ENCODE results near the gene APEX1. TPM values are rescaled to one million over a fixed set of nuclear protein-coding genes. Genes with fewer than 3 reads are reported as not detected.

Gene APEX1
- total RNA-seq, 1 experiment from 2014 or later = 176 TPM

GRCh38 chr14:20493634-20494033, 38.6 kb downstream of the APEX1 start:
- ChIA-PET CTCF (no interaction called here), POLR2A (no interaction called here)
- Histone ChIP-seq H3K27me3 (replicated peaks; ENCODE audit: control insufficient read depth, insufficient read depth, low read length) (no peaks in the 10 kb centered on the region), H3K9me3 (no peaks in the 10 kb centered on the region), H3K4me1 (peaks cover 22% of the 10 kb centered on the region), H3K4me3 (ENCODE audit: low read depth, low read length) (no peak overlapping the region), H3K36me3 (ENCODE audit: control insufficient read depth, insufficient read depth, low read length) (no peaks in the 10 kb centered on the region)
- Mint-ChIP-seq H3K27ac (ENCODE audit: unreplicated experiment) (no peak overlapping the region), H3K36me3 (ENCODE audit: insufficient read depth, unreplicated experiment) (no peaks in the 10 kb centered on the region), H3K4me1 (ENCODE audit: low read depth, unreplicated experiment) (peaks cover 17% of the 10 kb centered on the region), H3K9me3 (ENCODE audit: unreplicated experiment) (peaks cover 6% of the 10 kb centered on the region), H3K27me3 (ENCODE audit: insufficient read depth, unreplicated experiment) (no peaks in the 10 kb centered on the region), H3K4me3 (ENCODE audit: unreplicated experiment) (no peak overlapping the region)
- TF ChIP-seq, protein P1, sequence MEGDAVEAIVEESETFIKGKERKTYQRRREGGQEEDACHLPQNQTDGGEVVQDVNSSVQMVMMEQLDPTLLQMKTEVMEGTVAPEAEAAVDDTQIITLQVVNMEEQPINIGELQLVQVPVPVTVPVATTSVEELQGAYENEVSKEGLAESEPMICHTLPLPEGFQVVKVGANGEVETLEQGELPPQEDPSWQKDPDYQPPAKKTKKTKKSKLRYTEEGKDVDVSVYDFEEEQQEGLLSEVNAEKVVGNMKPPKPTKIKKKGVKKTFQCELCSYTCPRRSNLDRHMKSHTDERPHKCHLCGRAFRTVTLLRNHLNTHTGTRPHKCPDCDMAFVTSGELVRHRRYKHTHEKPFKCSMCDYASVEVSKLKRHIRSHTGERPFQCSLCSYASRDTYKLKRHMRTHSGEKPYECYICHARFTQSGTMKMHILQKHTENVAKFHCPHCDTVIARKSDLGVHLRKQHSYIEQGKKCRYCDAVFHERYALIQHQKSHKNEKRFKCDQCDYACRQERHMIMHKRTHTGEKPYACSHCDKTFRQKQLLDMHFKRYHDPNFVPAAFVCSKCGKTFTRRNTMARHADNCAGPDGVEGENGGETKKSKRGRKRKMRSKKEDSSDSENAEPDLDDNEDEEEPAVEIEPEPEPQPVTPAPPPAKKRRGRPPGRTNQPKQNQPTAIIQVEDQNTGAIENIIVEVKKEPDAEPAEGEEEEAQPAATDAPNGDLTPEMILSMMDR (IDR thresholded peaks at IDR 0.05; ENCODE audit: insufficient read depth in 1 of 2, low read depth in 1 of 2, low read length in 1 of 2, severe bottlenecking in 1 of 2, unreplicated experiment in 1 of 2) = no peak
- intact Hi-C loops (cut with micrococcal nuclease; ENCODE audit: unreplicated experiment) = no loop called here
- DNase-seq = no peak
- no TSS peak for BruUV-seq (replicated peaks)

DNA sequence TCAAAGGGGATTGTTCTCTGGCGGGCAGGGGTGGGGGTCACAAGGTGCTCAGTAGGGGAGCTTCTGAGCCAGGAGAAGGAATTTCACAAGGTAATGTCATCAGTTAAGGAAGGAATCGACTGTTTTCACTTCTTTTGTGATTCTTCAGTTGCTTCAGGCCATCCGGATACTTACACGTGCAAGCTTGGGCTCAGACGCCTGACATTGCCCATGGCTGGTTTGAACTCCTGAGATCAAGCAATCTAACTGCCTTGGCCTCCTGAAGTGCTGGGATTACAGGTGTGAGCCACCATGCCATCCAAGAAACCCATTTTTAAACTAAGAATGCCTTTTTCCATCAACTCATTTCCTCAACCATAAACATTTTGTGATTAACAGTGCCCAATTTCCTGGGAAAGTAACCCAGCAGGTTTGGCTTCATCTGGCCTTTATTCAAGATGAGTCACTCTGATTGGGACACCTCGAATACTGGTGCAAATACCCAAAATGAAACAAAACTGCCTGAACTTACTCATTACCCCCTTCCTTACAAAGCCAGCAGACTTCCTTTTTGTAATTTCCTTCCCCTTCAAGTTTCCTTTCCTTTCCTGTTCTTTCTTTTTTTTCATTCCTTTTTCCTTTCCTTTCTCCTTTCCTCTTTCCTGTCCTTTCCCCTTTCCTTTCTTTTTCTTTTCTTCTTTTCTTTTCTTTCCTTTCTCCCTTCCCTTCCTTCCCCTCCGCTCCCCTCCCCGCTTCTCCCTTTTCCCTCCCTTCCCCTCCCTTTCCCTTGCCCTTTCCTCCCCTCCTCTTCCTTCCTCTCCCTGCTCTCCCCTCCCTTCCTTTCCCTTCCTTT, 40.1 kb downstream of the APEX1 start:
- H3K9me3 Mint-ChIP-seq (ENCODE audit: unreplicated experiment) = peaks cover 6% of the 10 kb centered on the region
- no peak overlapping the region for H3K4me3 Mint-ChIP-seq (ENCODE audit: unreplicated experiment)
- ChIA-PET CTCF (no interaction called here), POLR2A (no interaction called here)
- no peaks in the 10 kb centered on the region for H3K36me3 Mint-ChIP-seq (ENCODE audit: insufficient read depth, unreplicated experiment)
- no peak for DNase-seq
- Histone ChIP-seq H3K4me1 (peaks cover 13% of the 10 kb centered on the region), H3K27me3 (replicated peaks; ENCODE audit: control insufficient read depth, insufficient read depth, low read length) (no peaks in the 10 kb centered on the region), H3K9me3 (no peaks in the 10 kb centered on the region), H3K36me3 (ENCODE audit: control insufficient read depth, insufficient read depth, low read length) (no peaks in the 10 kb centered on the region), H3K4me3 (ENCODE audit: low read depth, low read length) (no peak overlapping the region)
- peaks cover 15% of the 10 kb centered on the region for H3K4me1 Mint-ChIP-seq (ENCODE audit: low read depth, unreplicated experiment)
- intact Hi-C loops (cut with micrococcal nuclease; ENCODE audit: unreplicated experiment) = no loop called here
- no peak overlapping the region for H3K27ac Mint-ChIP-seq (ENCODE audit: unreplicated experiment)
- TF ChIP-seq, protein P1 (IDR thresholded peaks at IDR 0.05; ENCODE audit: insufficient read depth in 1 of 2, low read depth in 1 of 2, low read length in 1 of 2, severe bottlenecking in 1 of 2, unreplicated experiment in 1 of 2) = no peak
- BruUV-seq (replicated peaks) = no TSS peak
- H3K27me3 Mint-ChIP-seq (ENCODE audit: insufficient read depth, unreplicated experiment) = no peaks in the 10 kb centered on the region

GRCh38 chr14:20498622-20499021, 43.6 kb downstream of the APEX1 start:
- H3K27me3 ChIP-seq (replicated peaks; ENCODE audit: control insufficient read depth, insufficient read depth, low read length) = no peaks in the 10 kb centered on the region
- H3K4me3 ChIP-seq (ENCODE audit: low read depth, low read length) = no peak overlapping the region
- TF ChIP-seq, protein P1 (IDR thresholded peaks at IDR 0.05; ENCODE audit: insufficient read depth in 1 of 2, low read depth in 1 of 2, low read length in 1 of 2, severe bottlenecking in 1 of 2, unreplicated experiment in 1 of 2) = no peak
- peaks cover 6% of the 10 kb centered on the region for H3K9me3 Mint-ChIP-seq (ENCODE audit: unreplicated experiment)
- peaks cover 7% of the 10 kb centered on the region; the same call in 1 of the 2 replicates for H3K4me1 ChIP-seq
- H3K4me3 Mint-ChIP-seq (ENCODE audit: unreplicated experiment) = no peak overlapping the region
- H3K36me3 ChIP-seq (ENCODE audit: control insufficient read depth, insufficient read depth, low read length) = no peaks in the 10 kb centered on the region
- ChIA-PET POLR2A (no interaction called here), CTCF (no interaction called here)
- peaks cover 3% of the 10 kb centered on the region for H3K27me3 Mint-ChIP-seq (ENCODE audit: insufficient read depth, unreplicated experiment)
- no peaks in the 10 kb centered on the region for H3K9me3 ChIP-seq
- H3K36me3 Mint-ChIP-seq (ENCODE audit: insufficient read depth, unreplicated experiment) = no peaks in the 10 kb centered on the region
- no TSS peak for BruUV-seq (replicated peaks)
- intact Hi-C loops (cut with micrococcal nuclease; ENCODE audit: unreplicated experiment) = no loop called here
- no peak overlapping the region for H3K27ac Mint-ChIP-seq (ENCODE audit: unreplicated experiment)
- DNase-seq = no peak
- peaks cover 12% of the 10 kb centered on the region for H3K4me1 Mint-ChIP-seq (ENCODE audit: low read depth, unreplicated experiment)

All from Caco-2 (cell line).